ENCODE results near the gene TRIM37. TPM values are rescaled to one million over a fixed set of nuclear protein-coding genes. Genes with fewer than 3 reads are reported as not detected.
"Not testable (repeated sequence)": the region's sequence is repeated elsewhere in the genome, so short reads cannot be mapped to it uniquely, and the experiment has no call there.

Gene TRIM37
- total RNA-seq, 1 donor from 2014 or later = 16.0 TPM

GRCh38 chr17:58965221-58965620 lies 141.5 kb downstream of the TRIM37 start:
- no peak for DNase-seq (ENCODE audit: low spot score)
- intact Hi-C loops (cut with DNase I) = no loop called here

- no peak for DNase-seq (ENCODE audit: low spot score)
- intact Hi-C loops (cut with DNase I) = no loop called here
These were observed 146.6 kb downstream of the TRIM37 start for GRCh38 chr17:58960068-58960467.

- intact Hi-C loops (cut with DNase I); DNase-seq (ENCODE audit: low spot score): not testable (repeated sequence)
These were observed 149.0 kb downstream of the TRIM37 start for GRCh38 chr17:58957725-58958073.

GRCh38 chr17:58956997-58957724 lies 149.5 kb downstream of the TRIM37 start:
- intact Hi-C loops (cut with DNase I) = no loop called here
- DNase-seq (ENCODE audit: low spot score) = no peak

GRCh38 chr17:58954358-58954757 lies 152.3 kb downstream of the TRIM37 start:
- DNase-seq (ENCODE audit: low spot score); intact Hi-C loops (cut with DNase I): not testable (repeated sequence)

- DNase-seq (ENCODE audit: low spot score) = no peak
These were observed 158.9 kb downstream of the TRIM37 start for GRCh38 chr17:58947824-58948223.

GRCh38 chr17:58947411-58947810 lies 159.3 kb downstream of the TRIM37 start:
- no peak for DNase-seq (ENCODE audit: low spot score)
- intact Hi-C loops (cut with DNase I) = no loop called here

More at GRCh38 chr17:58947824-58948223, 158.9 kb downstream of the TRIM37 start:
- intact Hi-C loops (cut with DNase I) = no loop called here

GRCh38 chr17:58944166-58944565 lies 162.5 kb downstream of the TRIM37 start:
- no peak for DNase-seq (ENCODE audit: low spot score)
- intact Hi-C loops (cut with DNase I) = no loop called here

GRCh38 chr17:58936295-58936694 lies 170.4 kb downstream of the TRIM37 start:
- intact Hi-C loops (cut with DNase I) = no loop called here
- DNase-seq (ENCODE audit: low spot score) = no peak

GRCh38 chr17:58932956-58933355 lies 173.7 kb downstream of the TRIM37 start:
- no peak for DNase-seq (ENCODE audit: low spot score)
- intact Hi-C loops (cut with DNase I) = no loop called here

Small RNA genes lying within 50 kb of the gene (microRNA-seq; reads per million reads assigned to microRNA genes)
- 299 reads per million, percentile 70 among the genes with 10 or more reads in this experiment for gene MIR301A
- 481 reads per million, percentile 79 among the genes with 10 or more reads in this experiment for gene MIR454

Other genes with a start within 250 kb of the TRIM37 start
- 30.0 TPM for gene SKA2, start 48.3 kb upstream of the TRIM37 start, total RNA-seq
- gene PRR11, start 48.9 kb upstream of the TRIM37 start, total RNA-seq = 0.78 TPM
- gene SMG8, start 103.2 kb upstream of the TRIM37 start, total RNA-seq = 8.9 TPM
- gene GDPD1, start 113.6 kb upstream of the TRIM37 start, total RNA-seq = 1.2 TPM
- 59.4 TPM for gene YPEL2, start 224.8 kb upstream of the TRIM37 start, total RNA-seq

Data from cardiac septum (tissue), 1 donor.